CD4-positive, alpha-beta T cell treated with Interleukin-2 at 100 ng/mL for 4 hours (primary cell): ENCODE data around the gene FOXC2.

Source experiments
- DNase-seq: peaks from one replicate; pipeline ENCODE4 v3.0.0-alpha.2; 2020; ENCODE audit warnings: low spot score

Gene FOXC2

GRCh38 chr16:86614699-86615098 is 48.1 kb downstream of the FOXC2 start:
- no peak for DNase-seq

GRCh38 chr16:86616906-86617305 is 50.3 kb downstream of the FOXC2 start:
- DNase-seq: no peak

GRCh38 chr16:86618431-86619238 is 52.0 kb downstream of the FOXC2 start:
- DNase-seq: no peak
